OCI-LY3 (cell line): Measurements from ENCODE around the gene TARBP2.
A peak's percentile ranks its signal among the peaks of the same experiment; 100 is the strongest.

Source experiments
- H2AFZ ChIP-seq: fragments of 200-600, 300-600 bp; shearing (Covaris generic); 2 replicates; pipeline ENCODE4 v1.6.0; 2014; ENCODE audit warnings: antibody characterized with exemption, low read depth, low read length
- H3K27ac ChIP-seq: fragments of 200-600, 300-600 bp; sonication (generic); 2 replicates; pipeline ENCODE4 v1.5.1; 2014; ENCODE audit warnings: mild to moderate bottlenecking, low read length, moderate library complexity, mixed read lengths
- H3K27me3 ChIP-seq: fragments of 200-600, 300-600 bp; sonication (generic); 2 replicates; pipeline ENCODE4 v1.6.1; 2014; ENCODE audit warnings: low read depth, low read length, mixed read lengths
- H3K36me3 ChIP-seq: fragments of 200-600, 300-600 bp; sonication (generic); replicated peaks from 2 replicates; pipeline ENCODE3; 2014; ENCODE audit warnings: low read depth, low read length, mixed read lengths
- H3K4me1 ChIP-seq: fragments of 300-600, 200-600 bp; sonication (generic); 2 replicates; pipeline ENCODE4 v1.6.1; 2014; ENCODE audit warnings: low read length, mixed read lengths
- H3K4me2 ChIP-seq: fragments of 200-600, 300-600 bp; sonication (generic); 2 replicates; pipeline ENCODE4 v1.6.1; 2014; ENCODE audit warnings: low read length, mixed read lengths
- H3K4me3 ChIP-seq: fragments of 300-600, 200-600 bp; sonication (generic); 2 replicates; pipeline ENCODE4 v1.5.1; 2014; ENCODE audit warnings: antibody characterized with exemption, mild to moderate bottlenecking, low read length, moderate library complexity
- H3K79me2 ChIP-seq: fragments of 300-600, 200-600 bp; shearing (Covaris generic); 2 replicates; pipeline ENCODE4 v1.6.1; 2014; ENCODE audit warnings: mild to moderate bottlenecking, low read length, mixed read lengths
- H3K9ac ChIP-seq: fragments of 300-600, 200-600 bp; shearing (Covaris generic); 2 replicates; pipeline ENCODE4 v1.6.0; 2014; ENCODE audit warnings: mild to moderate bottlenecking, low read length, moderate library complexity
- H3K9me3 ChIP-seq: fragments of 200-600, 300-600 bp; shearing (Covaris generic); 2 replicates; pipeline ENCODE4 v1.6.1; 2014; ENCODE audit warnings: low read length, mixed read lengths; ENCODE audit not compliant: insufficient read depth
- H4K20me1 ChIP-seq: fragments of 200-600, 300-600 bp; sonication (generic); 2 replicates; pipeline ENCODE4 v1.6.1; 2016; ENCODE audit warnings: low read length, mixed read lengths; ENCODE audit not compliant: insufficient read depth
- CTCF ChIP-seq: fragments of 200-600, 300-600 bp; sonication (generic); IDR thresholded peaks from 2 replicates; pipeline ENCODE4 v1.5.1; 2014; ENCODE audit warnings: antibody characterized with exemption, low read length, low read depth
- EZH2phosphoT487 ChIP-seq: fragments of 200-600 bp; shearing (Covaris generic); IDR thresholded peaks from 2 replicates; pipeline ENCODE4 v1.6.1; 2018; ENCODE audit warnings: antibody characterized with exemption, mixed run types, low read depth

TARBP2 gene

GRCh38 chr12:53453953-53454640, 47.0 kb upstream of the TARBP2 start:
- Histone ChIP-seq H2AFZ (no peak overlapping the region), H3K9ac (0 out of 2 replicates have a peak overlapping the region, but pooled peaks have one; percentile 96), H3K4me3 (0 out of 2 replicates have a peak overlapping the region, but pooled peaks have one; percentile 85), H3K27ac (no peak overlapping the region), H3K4me2 (peak overlapping the region; percentile 87), H3K4me1 (peaks cover 18% of the 10 kb centered on the region), H3K9me3 (no peaks in the 10 kb centered on the region), H3K36me3 (peaks cover 53% of the 10 kb centered on the region), H4K20me1 (peaks cover 34% of the 10 kb centered on the region), H3K27me3 (no peaks in the 10 kb centered on the region), H3K79me2 (peaks cover 64% of the 10 kb centered on the region)
- TF ChIP-seq EZH2phosphoT487 (no peak), CTCF (no peak)

GRCh38 chr12:53454707-53455106, 46.4 kb upstream of the TARBP2 start:
- TF ChIP-seq EZH2phosphoT487: no peak
- TF ChIP-seq CTCF: no peak
- Histone ChIP-seq H2AFZ (no peak overlapping the region), H3K4me2 (no peak overlapping the region), H3K9ac (no peak overlapping the region), H3K79me2 (peaks cover 69% of the 10 kb centered on the region), H3K27ac (no peak overlapping the region), H3K9me3 (no peaks in the 10 kb centered on the region), H3K4me3 (no peak overlapping the region), H3K27me3 (no peaks in the 10 kb centered on the region), H3K4me1 (peaks cover 18% of the 10 kb centered on the region), H4K20me1 (peaks cover 38% of the 10 kb centered on the region), H3K36me3 (peaks cover 59% of the 10 kb centered on the region)

GRCh38 chr12:53456654-53457366, 44.3 kb upstream of the TARBP2 start:
- no peaks in the 10 kb centered on the region for H3K9me3 ChIP-seq
- no peak overlapping the region for H3K9ac ChIP-seq
- peaks cover 58% of the 10 kb centered on the region for H4K20me1 ChIP-seq
- H3K27ac ChIP-seq: no peak overlapping the region
- peaks cover 80% of the 10 kb centered on the region for H3K36me3 ChIP-seq
- no peak overlapping the region for H3K4me2 ChIP-seq
- no peak overlapping the region for H3K4me3 ChIP-seq
- TF ChIP-seq EZH2phosphoT487: no peak
- TF ChIP-seq CTCF: no peak
- H3K4me1 ChIP-seq: peaks cover 15% of the 10 kb centered on the region
- peaks cover 89% of the 10 kb centered on the region for H3K79me2 ChIP-seq
- no peak overlapping the region for H2AFZ ChIP-seq
- H3K27me3 ChIP-seq: no peaks in the 10 kb centered on the region

- H3K36me3 ChIP-seq: peaks cover 88% of the 10 kb centered on the region
- TF ChIP-seq EZH2phosphoT487 (no peak), CTCF (no peak)
- no peak overlapping the region for H3K27ac ChIP-seq
- H3K79me2 ChIP-seq: peaks cover 90% of the 10 kb centered on the region
- no peak overlapping the region for H2AFZ ChIP-seq
- H3K9ac ChIP-seq: no peak overlapping the region
- no peak overlapping the region for H3K4me3 ChIP-seq
- H3K4me1 ChIP-seq: peaks cover 2% of the 10 kb centered on the region
- no peak overlapping the region for H3K4me2 ChIP-seq
- no peaks in the 10 kb centered on the region for H3K9me3 ChIP-seq
- H4K20me1 ChIP-seq: peaks cover 61% of the 10 kb centered on the region
- H3K27me3 ChIP-seq: no peaks in the 10 kb centered on the region
Measured at GRCh38 chr12:53459097-53459496, 42.0 kb upstream of the TARBP2 start.
